ENCODE measurements around the gene CNIH2. TPM values are rescaled to one million over a fixed set of nuclear protein-coding genes. Genes with fewer than 3 reads are reported as not detected.
A peak's percentile ranks its signal among the peaks of the same experiment; 100 is the strongest.

CNIH2 gene
- total and polyA plus RNA-seq, 2 of the 13 experiments (the other 11 are each of a cell fraction or from before 2014, with no cell fraction given) = 0.60 to 0.69 TPM

DNA sequence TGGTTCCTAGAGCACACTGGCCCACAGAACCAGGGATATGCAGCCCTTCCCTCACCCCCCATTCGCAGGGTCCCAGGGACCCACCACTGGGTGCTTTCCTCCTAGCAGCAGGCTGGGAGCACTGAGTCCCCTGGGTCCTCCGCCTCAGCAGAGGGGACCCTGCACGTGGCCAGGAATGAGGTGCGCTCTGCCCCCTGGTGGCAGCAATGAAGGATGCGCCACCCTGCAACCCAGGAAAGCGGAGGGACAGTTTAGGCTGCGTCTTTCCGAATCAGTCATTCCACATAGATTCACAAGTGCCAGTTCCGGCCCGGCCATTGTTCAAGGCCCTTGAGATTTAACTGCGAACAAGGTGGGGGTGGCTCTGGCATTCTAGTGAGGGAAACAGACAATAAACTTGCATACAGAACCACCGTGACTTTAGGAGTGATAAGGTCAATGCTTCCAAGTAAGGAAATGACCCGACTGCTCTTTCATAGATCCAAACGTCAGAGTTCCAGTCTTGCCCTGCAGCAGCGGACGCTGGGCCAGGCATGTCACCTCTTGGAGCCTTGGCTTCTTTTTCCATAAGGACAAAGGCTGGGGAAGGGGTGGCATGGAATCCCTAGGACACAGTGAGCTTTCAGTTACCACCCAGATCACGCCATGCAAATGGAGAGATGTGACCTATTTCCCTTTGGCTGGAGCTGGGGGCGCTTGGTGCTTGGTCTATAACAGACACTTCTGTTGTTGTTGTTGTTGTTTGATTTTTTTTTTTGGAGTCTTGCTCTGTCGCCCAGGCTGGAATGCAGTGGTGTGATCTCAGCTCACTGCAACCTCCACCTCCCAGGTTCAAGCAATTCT, 50.5 kb downstream of the CNIH2 start (continued):
- TF ChIP-seq, protein P1, sequence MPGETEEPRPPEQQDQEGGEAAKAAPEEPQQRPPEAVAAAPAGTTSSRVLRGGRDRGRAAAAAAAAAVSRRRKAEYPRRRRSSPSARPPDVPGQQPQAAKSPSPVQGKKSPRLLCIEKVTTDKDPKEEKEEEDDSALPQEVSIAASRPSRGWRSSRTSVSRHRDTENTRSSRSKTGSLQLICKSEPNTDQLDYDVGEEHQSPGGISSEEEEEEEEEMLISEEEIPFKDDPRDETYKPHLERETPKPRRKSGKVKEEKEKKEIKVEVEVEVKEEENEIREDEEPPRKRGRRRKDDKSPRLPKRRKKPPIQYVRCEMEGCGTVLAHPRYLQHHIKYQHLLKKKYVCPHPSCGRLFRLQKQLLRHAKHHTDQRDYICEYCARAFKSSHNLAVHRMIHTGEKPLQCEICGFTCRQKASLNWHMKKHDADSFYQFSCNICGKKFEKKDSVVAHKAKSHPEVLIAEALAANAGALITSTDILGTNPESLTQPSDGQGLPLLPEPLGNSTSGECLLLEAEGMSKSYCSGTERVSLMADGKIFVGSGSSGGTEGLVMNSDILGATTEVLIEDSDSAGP (CRISPR knock-in tag; IDR thresholded peaks at IDR 0.05; ENCODE audit: borderline replicate concordance) = peak; percentile 92
- TF ChIP-seq, protein P2, sequence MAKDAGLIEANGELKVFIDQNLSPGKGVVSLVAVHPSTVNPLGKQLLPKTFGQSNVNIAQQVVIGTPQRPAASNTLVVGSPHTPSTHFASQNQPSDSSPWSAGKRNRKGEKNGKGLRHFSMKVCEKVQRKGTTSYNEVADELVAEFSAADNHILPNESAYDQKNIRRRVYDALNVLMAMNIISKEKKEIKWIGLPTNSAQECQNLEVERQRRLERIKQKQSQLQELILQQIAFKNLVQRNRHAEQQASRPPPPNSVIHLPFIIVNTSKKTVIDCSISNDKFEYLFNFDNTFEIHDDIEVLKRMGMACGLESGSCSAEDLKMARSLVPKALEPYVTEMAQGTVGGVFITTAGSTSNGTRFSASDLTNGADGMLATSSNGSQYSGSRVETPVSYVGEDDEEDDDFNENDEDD (CRISPR knock-in tag; IDR thresholded peaks at IDR 0.05; ENCODE audit: borderline replicate concordance) = peak; percentile 94; the same call in 1 of the 2 replicates
- TF ChIP-seq, protein P3, sequence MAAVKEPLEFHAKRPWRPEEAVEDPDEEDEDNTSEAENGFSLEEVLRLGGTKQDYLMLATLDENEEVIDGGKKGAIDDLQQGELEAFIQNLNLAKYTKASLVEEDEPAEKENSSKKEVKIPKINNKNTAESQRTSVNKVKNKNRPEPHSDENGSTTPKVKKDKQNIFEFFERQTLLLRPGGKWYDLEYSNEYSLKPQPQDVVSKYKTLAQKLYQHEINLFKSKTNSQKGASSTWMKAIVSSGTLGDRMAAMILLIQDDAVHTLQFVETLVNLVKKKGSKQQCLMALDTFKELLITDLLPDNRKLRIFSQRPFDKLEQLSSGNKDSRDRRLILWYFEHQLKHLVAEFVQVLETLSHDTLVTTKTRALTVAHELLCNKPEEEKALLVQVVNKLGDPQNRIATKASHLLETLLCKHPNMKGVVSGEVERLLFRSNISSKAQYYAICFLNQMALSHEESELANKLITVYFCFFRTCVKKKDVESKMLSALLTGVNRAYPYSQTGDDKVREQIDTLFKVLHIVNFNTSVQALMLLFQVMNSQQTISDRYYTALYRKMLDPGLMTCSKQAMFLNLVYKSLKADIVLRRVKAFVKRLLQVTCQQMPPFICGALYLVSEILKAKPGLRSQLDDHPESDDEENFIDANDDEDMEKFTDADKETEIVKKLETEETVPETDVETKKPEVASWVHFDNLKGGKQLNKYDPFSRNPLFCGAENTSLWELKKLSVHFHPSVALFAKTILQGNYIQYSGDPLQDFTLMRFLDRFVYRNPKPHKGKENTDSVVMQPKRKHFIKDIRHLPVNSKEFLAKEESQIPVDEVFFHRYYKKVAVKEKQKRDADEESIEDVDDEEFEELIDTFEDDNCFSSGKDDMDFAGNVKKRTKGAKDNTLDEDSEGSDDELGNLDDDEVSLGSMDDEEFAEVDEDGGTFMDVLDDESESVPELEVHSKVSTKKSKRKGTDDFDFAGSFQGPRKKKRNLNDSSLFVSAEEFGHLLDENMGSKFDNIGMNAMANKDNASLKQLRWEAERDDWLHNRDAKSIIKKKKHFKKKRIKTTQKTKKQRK (IDR thresholded peaks at IDR 0.05; ENCODE audit: low read length) = no peak
- TF ChIP-seq MEIS1 (CRISPR knock-in tag; IDR thresholded peaks at IDR 0.05; ENCODE audit: borderline replicate concordance) (0 out of 2 replicates have a peak, but pooled peaks have one; percentile 27), ZNF777 (CRISPR knock-in tag; IDR thresholded peaks at IDR 0.05) (peak; percentile 52; the same call in 1 of the 2 replicates), HOXD1 (CRISPR knock-in tag; IDR thresholded peaks at IDR 0.05) (no peak), SP4 (CRISPR knock-in tag; IDR thresholded peaks at IDR 0.05) (no peak), ZFY (CRISPR knock-in tag; IDR thresholded peaks at IDR 0.05) (peak; percentile 67), ZNF549 (CRISPR knock-in tag; IDR thresholded peaks at IDR 0.05) (no peak)
- TF ChIP-seq, protein P4, sequence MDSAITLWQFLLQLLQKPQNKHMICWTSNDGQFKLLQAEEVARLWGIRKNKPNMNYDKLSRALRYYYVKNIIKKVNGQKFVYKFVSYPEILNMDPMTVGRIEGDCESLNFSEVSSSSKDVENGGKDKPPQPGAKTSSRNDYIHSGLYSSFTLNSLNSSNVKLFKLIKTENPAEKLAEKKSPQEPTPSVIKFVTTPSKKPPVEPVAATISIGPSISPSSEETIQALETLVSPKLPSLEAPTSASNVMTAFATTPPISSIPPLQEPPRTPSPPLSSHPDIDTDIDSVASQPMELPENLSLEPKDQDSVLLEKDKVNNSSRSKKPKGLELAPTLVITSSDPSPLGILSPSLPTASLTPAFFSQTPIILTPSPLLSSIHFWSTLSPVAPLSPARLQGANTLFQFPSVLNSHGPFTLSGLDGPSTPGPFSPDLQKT (CRISPR knock-in tag; IDR thresholded peaks at IDR 0.05; ENCODE audit: borderline replicate concordance) = no peak
- TF ChIP-seq, protein P5, sequence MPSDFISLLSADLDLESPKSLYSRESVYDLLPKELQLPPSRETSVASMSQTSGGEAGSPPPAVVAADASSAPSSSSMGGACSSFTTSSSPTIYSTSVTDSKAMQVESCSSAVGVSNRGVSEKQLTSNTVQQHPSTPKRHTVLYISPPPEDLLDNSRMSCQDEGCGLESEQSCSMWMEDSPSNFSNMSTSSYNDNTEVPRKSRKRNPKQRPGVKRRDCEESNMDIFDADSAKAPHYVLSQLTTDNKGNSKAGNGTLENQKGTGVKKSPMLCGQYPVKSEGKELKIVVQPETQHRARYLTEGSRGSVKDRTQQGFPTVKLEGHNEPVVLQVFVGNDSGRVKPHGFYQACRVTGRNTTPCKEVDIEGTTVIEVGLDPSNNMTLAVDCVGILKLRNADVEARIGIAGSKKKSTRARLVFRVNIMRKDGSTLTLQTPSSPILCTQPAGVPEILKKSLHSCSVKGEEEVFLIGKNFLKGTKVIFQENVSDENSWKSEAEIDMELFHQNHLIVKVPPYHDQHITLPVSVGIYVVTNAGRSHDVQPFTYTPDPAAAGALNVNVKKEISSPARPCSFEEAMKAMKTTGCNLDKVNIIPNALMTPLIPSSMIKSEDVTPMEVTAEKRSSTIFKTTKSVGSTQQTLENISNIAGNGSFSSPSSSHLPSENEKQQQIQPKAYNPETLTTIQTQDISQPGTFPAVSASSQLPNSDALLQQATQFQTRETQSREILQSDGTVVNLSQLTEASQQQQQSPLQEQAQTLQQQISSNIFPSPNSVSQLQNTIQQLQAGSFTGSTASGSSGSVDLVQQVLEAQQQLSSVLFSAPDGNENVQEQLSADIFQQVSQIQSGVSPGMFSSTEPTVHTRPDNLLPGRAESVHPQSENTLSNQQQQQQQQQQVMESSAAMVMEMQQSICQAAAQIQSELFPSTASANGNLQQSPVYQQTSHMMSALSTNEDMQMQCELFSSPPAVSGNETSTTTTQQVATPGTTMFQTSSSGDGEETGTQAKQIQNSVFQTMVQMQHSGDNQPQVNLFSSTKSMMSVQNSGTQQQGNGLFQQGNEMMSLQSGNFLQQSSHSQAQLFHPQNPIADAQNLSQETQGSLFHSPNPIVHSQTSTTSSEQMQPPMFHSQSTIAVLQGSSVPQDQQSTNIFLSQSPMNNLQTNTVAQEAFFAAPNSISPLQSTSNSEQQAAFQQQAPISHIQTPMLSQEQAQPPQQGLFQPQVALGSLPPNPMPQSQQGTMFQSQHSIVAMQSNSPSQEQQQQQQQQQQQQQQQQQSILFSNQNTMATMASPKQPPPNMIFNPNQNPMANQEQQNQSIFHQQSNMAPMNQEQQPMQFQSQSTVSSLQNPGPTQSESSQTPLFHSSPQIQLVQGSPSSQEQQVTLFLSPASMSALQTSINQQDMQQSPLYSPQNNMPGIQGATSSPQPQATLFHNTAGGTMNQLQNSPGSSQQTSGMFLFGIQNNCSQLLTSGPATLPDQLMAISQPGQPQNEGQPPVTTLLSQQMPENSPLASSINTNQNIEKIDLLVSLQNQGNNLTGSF (CRISPR knock-in tag; IDR thresholded peaks at IDR 0.05) = 0 out of 2 replicates have a peak, but pooled peaks have one; percentile 24
- TF ChIP-seq, protein P6, sequence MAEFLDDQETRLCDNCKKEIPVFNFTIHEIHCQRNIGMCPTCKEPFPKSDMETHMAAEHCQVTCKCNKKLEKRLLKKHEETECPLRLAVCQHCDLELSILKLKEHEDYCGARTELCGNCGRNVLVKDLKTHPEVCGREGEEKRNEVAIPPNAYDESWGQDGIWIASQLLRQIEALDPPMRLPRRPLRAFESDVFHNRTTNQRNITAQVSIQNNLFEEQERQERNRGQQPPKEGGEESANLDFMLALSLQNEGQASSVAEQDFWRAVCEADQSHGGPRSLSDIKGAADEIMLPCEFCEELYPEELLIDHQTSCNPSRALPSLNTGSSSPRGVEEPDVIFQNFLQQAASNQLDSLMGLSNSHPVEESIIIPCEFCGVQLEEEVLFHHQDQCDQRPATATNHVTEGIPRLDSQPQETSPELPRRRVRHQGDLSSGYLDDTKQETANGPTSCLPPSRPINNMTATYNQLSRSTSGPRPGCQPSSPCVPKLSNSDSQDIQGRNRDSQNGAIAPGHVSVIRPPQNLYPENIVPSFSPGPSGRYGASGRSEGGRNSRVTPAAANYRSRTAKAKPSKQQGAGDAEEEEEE (CRISPR knock-in tag; IDR thresholded peaks at IDR 0.05; ENCODE audit: borderline replicate concordance) = 0 out of 2 replicates have a peak, but pooled peaks have one; percentile 32

Data from HepG2 (cell line).